Gastrocnemius medialis (tissue), 4 donors: Measurements from ENCODE around the gene SMIM13.

Experiments used
- POLR2A ChIP-seq, 2 donors: fragments of 450-650 bp; IDR thresholded peaks; one replicate each; pipeline ENCODE4 v1.6.1; 2017; ENCODE audit warnings: antibody characterized with exemption in 2 of 2, mild to moderate bottlenecking in 2 of 2, moderate library complexity in 2 of 2
- TF ChIP-seq, protein P1 (sequence below), 5 experiments: fragments of 450-650 bp in 3 of 5; fragments of 200-600 bp in 2 of 5; sonication (generic) in 2 of 5; IDR thresholded peaks in 4 of 5; conservative IDR thresholded peaks in 1 of 5; 1 replicate in 4 of 5; 2 replicates in 1 of 5; pipeline ENCODE4 v1.5.1; 2016 to 2019; ENCODE audit warnings: antibody characterized with exemption in 5 of 5, mild to moderate bottlenecking in 3 of 5, moderate library complexity in 3 of 5

DNA sequence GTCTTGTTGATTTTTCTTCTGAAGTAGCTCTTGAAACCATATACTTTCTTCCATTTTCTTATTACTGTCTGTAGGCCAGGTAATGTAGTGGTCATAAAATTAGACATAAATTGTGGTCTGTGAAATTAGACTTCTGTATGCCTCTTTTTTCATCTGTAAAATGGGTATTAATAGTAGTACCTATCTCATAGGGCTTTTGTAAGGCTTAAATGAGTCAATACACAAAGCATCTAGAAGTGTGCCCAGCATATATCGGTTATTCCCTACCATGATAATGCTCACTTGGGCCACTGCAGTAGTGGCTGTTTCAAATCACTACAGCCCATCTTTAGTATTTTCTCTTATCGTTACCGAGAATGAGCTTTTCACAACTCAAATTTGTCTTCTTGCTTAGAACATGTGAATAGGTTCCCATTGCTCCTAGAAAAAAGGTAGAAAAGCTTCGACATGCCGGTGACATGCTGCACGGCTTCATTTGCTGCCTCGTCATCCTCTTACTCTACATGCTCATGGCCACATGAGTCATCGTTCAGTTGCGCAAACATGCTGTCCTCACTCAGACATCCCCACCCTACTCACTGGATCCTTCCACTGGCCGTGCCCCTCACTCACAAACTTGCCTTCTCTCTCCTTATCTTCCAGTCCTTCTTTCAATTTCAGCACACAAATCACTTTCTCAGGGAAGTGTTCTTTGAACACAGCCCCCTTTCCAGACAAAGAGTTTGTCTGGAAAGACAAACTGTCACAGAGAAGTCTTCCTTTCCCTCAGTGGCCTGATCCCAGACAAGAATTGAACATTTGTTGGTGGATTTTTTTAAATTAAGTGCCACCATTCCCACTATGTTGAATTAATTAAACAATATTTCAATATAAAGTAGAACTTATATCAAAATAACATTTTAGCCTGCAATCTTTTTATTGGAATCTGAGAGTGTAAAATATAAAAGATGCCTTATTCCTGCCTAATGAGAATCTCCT is 50.0 kb downstream of the SMIM13 start:
- TF ChIP-seq, protein P1, sequence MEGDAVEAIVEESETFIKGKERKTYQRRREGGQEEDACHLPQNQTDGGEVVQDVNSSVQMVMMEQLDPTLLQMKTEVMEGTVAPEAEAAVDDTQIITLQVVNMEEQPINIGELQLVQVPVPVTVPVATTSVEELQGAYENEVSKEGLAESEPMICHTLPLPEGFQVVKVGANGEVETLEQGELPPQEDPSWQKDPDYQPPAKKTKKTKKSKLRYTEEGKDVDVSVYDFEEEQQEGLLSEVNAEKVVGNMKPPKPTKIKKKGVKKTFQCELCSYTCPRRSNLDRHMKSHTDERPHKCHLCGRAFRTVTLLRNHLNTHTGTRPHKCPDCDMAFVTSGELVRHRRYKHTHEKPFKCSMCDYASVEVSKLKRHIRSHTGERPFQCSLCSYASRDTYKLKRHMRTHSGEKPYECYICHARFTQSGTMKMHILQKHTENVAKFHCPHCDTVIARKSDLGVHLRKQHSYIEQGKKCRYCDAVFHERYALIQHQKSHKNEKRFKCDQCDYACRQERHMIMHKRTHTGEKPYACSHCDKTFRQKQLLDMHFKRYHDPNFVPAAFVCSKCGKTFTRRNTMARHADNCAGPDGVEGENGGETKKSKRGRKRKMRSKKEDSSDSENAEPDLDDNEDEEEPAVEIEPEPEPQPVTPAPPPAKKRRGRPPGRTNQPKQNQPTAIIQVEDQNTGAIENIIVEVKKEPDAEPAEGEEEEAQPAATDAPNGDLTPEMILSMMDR (IDR thresholded peaks at IDR 0.05 in 4 of 5, conservative IDR thresholded peaks at IDR 0.05 in 1 of 5): no peak
- no peak for TF ChIP-seq POLR2A (IDR thresholded peaks at IDR 0.05)
